CD4-positive, alpha-beta T cell treated with Interleukin-6 for 4 hours (primary cell): ENCODE data around the gene DESI1.
"Not testable (repeated sequence)": the region's sequence is repeated elsewhere in the genome, so short reads cannot be mapped to it uniquely, and the experiment has no call there.

Experiments used
- DNase-seq: peaks from one replicate; pipeline ENCODE4 v3.0.0-alpha.2; 2020; ENCODE audit warnings: mixed read lengths

DESI1 gene

DNA sequence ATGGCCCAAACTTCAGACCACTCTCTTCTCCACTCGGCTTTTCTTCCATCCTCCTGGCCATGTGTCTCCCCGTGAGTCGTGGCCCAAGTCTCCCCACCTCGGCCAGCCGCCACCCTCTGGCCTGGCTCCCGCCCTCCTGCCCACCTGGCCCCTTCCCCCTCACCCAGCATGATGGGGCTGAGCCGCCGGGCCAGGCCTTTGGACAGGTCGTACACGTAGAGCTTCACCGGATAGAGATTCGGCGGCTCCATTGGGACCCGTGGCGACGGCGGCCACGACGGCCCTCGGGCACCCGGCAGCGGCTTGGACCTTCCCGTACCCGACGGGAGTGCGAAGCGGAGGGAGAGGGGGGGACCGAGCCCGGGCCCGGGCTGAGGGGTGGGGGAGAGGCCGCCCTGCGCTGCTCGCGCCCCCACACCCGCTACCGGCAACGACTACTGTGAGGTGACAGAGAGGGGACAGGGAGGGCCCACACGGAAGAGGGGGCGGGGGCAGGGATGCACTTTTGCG, at the start of gene DESI1:
Gene DESI1, minus strand, starts transcription at position 455 of the 510 bp plus-strand sequence. Its CDS starts 204 bp downstream, at position 251.
- no peak for DNase-seq

DNA sequence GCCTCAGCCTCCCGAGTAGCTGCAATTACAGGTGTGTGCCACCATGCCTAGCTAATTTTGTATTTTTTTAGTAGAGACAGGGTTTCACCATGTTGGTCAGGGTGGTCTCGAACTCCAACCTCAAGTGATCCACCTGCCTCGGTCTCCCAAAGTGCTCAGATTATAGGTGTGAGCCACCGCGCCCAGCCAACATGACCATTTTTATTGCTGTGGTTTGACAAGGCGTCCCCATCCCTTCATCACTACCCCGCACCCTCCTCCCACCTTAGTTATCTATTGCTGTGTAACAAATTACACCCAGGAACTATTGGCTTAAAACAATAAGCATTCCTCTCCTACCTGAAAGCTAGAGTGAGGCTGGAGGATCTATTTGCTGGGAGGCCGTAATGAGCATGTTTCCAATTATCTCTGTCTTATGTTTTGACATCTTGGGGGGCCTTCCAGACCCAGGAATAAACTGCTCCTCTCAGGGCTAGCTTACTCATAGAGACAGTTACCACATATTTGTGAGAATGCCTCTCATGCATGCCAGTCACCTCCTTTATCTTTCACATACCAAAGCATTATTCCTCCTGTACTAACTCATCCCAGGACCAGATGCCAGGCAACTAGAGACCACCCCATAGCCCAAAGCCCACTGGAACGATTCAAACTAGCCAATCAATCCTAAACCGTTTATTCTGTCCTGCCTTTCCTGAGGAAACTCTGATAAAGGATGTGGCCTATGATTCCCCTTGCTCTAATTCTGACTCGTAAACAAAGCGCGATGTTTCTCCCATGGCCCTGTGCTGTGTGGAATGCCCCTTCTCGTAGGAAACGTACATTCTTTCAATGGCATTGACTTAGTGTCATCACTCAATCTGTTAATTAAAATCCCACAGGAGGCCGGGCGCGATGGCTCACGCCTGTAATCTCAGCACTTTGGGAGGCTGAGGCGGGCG, 48.4 kb upstream of the DESI1 start:
- DNase-seq = no peak

DNA sequence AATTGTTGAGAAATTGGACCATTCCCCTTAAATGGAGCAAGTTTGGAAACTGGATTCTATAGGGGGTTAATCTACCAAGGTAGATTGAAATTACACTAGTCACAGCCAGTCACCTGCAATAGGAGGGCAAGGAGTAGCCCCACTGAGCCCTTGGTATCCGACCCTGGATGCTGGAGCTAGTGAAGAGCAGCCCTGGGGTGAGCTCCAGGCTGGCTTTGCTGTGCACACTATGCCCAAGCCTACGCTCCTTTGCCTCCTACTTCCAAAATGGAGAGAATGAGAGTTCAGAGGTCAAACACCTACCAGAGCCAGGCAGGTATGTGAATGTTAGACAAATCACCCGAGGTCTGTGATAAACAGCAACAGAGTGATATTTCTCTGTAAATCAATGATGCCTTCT, 44.1 kb upstream of the DESI1 start:
- DNase-seq = no peak

DNA sequence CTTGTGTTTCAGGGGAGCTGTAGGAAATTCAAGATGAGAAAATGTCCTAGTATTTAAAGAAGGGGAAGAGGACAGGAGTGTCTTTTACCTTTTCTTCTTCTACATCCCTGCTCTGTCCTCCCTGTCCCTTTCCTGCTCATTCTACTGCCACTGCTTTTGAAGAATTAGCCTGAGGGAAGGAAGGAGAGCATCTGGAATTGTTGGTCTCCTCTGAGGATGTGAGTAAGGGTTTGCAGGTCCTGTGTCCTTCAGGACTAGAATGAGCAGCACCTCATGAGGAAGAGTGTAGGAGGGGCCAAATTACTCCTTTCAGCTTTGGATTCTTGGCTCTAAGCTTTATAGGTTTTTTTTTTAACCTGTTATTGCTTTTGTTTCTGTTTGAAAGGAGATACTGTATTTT, 43.6 kb upstream of the DESI1 start:
- DNase-seq = no peak

GRCh38 chr22:41663594-41663993, 42.8 kb upstream of the DESI1 start:
- DNase-seq = not testable (repeated sequence)

GRCh38 chr22:41661713-41662112, 40.9 kb upstream of the DESI1 start:
- DNase-seq = no peak

DNA sequence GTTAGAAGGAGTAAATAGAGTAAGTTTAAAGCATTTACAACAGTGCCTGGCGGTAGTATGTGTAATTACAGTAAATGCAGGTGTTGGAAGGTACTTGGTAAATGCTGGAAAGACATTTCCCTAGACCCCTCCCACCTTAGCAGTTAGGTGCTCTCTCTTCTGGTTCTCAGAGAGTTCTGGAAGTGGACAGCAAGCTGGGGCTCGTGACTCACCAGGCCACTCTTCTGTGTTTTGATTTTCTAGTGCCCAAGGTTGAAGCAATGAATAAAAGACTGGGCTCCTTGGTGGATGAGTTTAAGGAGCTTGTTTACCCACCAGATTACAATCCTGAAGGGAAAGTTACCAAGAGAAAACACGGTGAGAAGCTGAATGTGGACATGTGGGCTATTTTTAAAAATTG, 40.2 kb upstream of the DESI1 start:
- DNase-seq = no peak

DNA sequence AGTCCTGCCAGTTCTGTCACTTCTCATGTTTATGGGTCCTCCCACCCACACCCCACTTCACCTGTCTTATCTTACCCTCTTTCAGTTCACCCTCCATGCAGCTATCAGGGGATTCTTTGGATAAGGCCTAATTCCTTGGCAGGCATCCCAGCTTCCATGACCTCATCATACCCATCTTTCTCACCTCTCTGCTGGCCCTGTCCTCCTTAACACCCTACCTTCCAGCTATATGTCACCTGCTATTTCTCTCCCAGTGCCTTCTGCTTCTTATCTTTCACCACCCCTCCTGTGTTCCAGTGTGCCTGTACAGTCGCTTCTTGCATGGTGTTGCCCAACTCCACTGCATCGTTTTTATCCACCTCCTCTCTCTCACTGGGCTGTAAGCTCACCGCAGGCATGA, 39.6 kb upstream of the DESI1 start:
- DNase-seq = no peak

- no peak for DNase-seq
Observed at GRCh38 chr22:41659941-41660340, 39.1 kb upstream of the DESI1 start.

DNA sequence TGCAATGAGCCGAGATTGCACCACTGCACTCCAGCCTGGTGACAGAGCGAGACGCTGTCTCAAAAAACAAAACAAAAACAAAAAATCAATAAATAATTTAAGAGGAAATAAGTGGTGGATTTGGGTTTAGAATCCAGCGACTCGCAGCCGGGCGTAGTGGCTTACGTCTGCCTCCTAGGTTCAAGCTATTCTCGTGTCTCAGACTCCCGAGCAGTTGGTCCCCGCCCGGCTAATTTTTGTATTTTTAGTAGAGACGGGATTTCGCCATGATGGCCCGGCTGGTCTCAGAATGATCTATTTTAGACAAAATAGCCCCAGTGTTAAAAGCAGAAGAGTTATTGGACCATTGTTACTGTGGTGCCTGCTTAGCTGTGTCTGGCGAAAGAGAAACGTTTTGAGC, 38.0 kb upstream of the DESI1 start:
- no peak for DNase-seq

DNA sequence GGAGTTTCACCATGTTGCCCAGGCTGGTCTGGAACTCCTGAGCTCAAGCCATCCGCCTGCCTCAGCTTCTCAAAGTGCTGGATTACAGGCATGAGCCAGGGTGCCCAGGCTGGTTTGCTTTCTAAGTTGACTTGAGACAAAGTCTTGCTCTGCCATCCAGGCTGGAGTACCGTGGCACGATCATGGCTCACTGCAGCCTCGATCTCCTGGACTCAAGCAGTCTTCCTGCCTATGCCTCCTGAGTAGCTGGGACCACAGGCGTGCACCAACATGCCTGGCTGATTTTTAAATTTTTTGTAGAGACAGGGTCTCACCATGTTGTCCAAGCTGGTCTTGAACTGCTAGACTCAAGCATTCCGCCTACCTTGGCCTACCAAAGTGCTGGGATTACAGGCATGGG, 36.9 kb upstream of the DESI1 start:
- no peak for DNase-seq

GRCh38 chr22:41656556-41656955, 35.7 kb upstream of the DESI1 start:
- DNase-seq = no peak

GRCh38 chr22:41654322-41654721, 33.5 kb upstream of the DESI1 start:
- no peak for DNase-seq

GRCh38 chr22:41650821-41651220, 30.0 kb upstream of the DESI1 start:
- no peak for DNase-seq

DNA sequence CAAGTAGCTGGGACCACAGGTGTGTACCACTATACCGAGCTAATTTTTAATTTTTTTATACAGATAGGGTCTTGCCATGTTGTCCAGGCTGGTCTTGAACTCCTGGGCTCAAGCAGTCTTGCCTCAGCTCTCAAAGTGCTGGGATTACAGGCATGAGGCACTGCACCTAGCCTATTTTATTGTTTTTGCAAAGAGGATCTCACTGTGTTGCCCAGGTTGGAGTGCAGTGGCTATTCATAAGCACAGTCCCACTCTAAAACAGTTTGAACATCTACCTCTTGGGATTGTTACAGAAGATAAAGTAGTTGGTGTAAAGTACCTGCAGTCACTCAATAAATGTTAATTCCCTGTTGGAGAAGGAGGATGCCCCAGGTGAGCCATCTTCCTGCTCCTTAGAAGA, 29.4 kb upstream of the DESI1 start:
- DNase-seq = no peak

GRCh38 chr22:41648432-41648831, 27.6 kb upstream of the DESI1 start:
- DNase-seq = no peak

DNA sequence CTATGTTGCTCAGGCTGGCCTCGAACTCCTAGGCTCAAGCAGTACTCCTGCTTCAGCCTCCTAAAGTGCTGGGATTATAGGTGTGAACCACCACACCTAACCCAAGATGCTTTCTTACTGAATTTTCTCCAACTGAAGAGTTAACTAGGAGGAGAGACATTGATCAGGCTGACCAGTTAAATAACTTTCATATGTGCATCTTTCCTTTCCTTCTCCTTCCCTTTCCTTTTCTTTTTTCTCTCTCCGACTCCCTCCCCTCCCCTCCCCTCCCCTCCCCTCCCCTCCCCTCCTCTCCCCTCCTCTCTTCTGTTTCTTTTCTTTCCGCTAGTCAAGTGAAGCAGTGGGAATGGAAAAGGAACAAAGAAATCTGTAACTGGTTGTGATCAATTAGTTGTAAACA, 26.9 kb upstream of the DESI1 start:
- DNase-seq = no peak

GRCh38 chr22:41642331-41643110, 21.7 kb upstream of the DESI1 start:
- DNase-seq = no peak

DNA sequence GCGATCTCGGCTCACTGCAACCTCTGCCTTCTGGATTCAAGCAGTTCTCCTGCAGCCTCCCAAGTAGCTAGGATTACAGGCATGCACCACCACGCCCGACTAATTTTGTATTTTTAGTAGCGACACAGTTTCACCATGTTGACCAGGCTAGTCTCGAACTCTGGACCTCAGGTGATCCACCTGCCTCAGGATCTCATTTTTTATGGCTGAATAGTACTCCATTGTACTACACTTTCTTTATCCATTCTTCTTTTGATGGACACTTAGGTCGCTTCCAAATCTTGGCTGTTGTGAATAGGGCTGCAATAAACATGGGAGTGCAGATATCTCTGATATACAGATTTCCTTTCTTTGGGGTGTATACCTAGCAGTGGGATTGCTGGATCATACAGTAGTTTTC, 21.0 kb upstream of the DESI1 start:
- no peak for DNase-seq

DNA sequence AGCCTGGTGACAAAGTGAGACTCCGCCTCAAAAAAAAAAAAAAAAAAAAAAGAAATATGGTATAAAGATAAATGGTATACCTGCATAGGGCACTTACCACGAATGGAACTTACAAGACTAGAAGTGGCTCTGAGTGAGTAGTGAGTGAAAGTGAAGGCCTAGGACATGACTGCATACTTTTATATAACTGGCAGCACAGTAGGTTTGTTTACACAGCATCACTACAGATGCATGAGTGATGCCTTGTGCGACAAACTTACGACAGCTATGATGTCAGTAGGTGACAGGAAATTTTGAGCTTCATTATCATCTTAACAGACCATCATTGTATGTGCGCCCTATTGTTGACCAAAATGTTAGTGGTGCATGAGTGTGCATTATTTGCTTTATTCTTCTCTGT, 17.9 kb upstream of the DESI1 start:
- no peak for DNase-seq

- DNase-seq = no peak
Observed at GRCh38 chr22:41638124-41638523, 17.3 kb upstream of the DESI1 start.

DNA sequence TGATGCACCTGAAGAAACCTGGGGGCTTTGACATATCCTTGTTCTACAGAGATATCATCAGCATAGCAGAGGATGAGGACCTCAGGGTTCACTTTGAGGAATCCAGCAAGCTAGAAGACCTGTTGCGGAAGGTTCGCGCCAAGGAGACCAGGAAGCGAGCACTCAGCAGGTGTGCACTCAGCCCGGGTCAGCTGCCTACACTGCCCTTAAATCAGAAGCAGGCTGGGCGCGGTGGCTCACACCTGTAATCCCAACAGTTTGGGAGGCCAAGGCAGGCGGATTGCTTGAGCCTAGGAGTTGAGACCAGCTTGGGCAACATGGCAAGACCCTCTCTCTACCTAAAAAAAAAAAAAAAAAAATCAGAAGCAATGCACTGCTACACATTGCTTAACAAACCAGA, 16.8 kb upstream of the DESI1 start:
- not testable (repeated sequence) for DNase-seq

DNA sequence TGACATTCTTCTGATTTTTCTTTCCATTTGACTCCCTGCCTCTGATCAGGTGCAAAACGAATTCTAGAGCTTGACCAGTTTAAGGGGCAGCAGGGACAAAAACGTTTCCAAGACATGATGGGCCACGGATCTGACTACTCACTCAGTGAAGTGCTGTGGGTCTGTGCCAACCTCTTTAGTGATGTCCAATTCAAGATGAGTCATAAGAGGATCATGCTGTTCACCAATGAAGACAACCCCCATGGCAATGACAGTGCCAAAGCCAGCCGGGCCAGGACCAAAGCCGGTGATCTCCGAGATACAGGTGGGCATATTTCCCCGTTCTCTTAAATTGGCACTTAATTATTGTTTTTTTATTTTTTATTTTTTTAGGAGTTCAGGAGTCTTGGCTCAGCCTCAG, 15.6 kb upstream of the DESI1 start:
- DNase-seq = no peak

DNA sequence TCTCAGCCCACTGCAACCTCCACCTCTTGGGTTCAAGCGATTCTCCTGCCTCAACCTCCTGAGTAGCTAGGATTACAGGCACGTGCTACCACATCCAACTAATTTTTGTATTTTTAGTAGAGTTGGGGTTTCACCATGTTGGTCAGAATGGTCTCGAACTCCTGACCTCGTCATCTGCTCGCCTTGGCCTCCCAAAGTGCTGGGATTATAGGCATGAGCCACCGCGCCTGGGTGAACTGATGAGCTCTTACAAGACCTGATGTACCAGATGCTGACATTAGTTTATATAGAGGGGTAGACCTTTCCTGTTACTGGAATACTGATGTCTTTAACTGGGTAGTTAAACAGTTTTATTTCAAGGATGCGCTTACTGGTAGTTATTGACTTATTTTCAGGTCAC, 13.8 kb upstream of the DESI1 start:
- not testable (repeated sequence) for DNase-seq
